ENCODE results near the gene TLCD4.

GRCh38 chr1:95108792-95109191 is 8.4 kb upstream of the TLCD4 start:
- TF ChIP-seq CTCF (IDR thresholded peaks at IDR 0.05 in 2 of 3, conservative IDR thresholded peaks at IDR 0.05 in 1 of 3; ENCODE audit: borderline replicate concordance in 1 of 3, insufficient read depth in 1 of 3, low read depth in 2 of 3, low read length in 2 of 3) (no peak), POLR2A (IDR thresholded peaks at IDR 0.05; ENCODE audit: borderline replicate concordance, extremely low read depth, insufficient read depth, insufficient read length) (no peak), EZH2 (IDR thresholded peaks at IDR 0.05) (no peak), POLR2AphosphoS5 (IDR thresholded peaks at IDR 0.05; ENCODE audit: low read depth, low read length) (no peak), ZFX (IDR thresholded peaks at IDR 0.05) (no peak)
